Measurements from ENCODE around the gene OR52N1.

OR52N1 gene

GRCh38 chr11:5791165-5791564 lies at the start of gene OR52N1:
OR52N1 (minus strand) TSS chr11:5791265; CDS start chr11:5788816, 2,449 bp downstream.
- no peak for DNase-seq (ENCODE audit: low spot score)

DNA sequence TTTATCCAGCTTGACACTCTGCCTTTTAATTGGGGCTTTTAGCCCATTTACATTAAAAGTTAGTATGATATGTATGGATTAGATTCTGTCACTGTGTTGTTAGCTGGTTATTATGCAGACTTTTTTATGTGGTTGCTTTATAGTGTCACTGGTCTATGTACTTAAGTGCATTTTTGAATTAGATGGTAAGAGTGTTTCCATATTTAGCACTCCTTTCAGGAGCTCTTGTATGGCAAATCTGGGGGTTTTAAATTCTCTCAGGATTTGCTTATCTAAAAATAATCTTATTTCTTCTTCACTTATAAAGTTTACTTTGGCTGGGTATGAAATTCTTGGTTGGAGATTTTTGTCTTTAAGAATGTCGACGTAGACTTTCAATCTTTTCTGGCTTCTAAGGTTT lies 46.6 kb upstream of the OR52N1 start:
- no peak for DNase-seq (ENCODE audit: low spot score)

- DNase-seq (ENCODE audit: low spot score) = no peak
Measured at GRCh38 chr11:5833446-5833845, 42.4 kb upstream of the OR52N1 start.

GRCh38 chr11:5831196-5831829 lies 40.2 kb upstream of the OR52N1 start:
- no peak for DNase-seq (ENCODE audit: low spot score)

- DNase-seq (ENCODE audit: low spot score) = no peak
Measured at GRCh38 chr11:5818245-5818886, 27.3 kb upstream of the OR52N1 start.

DNA sequence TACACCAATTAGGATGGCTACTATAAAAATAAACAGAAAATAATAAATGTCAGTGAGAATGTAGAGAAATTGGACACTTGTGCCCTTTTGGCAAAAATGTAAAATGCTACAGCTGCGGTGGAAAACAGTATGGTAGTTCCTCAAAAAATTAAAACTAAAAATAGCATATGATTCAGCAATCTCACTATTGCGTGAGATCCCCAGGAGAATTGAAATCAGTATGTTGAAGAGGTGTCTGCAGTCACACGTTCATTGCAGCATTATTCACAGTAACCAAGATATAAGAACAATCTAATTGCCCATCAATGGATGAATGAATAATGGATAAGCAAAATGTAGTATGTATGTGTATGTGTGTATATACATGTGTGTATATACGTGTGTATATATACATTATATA lies 24.5 kb upstream of the OR52N1 start:
- no peak for DNase-seq (ENCODE audit: low spot score)

DNA sequence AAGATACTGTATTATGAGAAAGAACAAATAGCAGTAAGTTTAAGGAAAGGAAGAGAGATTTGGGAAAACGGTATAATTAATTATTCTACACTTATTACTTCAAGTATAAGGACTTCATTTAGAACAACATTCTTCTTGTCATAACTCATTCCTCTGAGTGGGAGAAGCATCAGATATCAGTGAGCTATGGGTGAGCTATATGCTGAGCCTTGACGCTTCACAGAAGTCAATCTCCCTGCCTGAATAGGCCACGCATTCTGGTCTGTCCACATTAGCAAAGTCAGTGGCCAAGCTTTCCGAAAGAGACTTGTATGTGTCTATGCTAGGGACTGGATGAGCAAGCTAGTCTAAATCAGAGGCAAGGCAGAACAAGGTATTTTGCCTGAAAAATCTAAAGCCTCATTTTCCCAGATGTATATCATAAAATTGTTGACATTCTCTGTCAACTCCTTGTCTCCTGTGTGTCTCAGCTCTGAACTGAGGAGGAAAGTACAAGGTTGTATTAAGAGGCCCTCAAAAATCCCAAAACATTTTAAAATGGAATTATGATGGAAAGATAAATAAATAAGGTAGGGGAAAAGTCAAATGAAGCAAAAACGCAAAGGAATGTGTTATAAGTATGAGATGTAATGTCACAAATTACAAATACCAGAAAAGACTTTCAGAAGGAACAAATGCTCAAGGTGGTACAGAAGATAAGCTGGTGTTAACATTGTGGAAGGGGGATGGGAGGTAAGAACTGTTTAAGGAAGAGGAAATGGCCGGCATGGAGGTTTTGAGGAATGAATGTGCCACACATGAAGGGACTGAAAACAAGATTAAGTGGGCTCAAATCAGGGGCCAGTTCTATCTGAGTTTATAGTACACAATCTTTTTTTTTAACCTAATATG lies 19.1 kb upstream of the OR52N1 start:
- DNase-seq (ENCODE audit: low spot score) = no peak

DNA sequence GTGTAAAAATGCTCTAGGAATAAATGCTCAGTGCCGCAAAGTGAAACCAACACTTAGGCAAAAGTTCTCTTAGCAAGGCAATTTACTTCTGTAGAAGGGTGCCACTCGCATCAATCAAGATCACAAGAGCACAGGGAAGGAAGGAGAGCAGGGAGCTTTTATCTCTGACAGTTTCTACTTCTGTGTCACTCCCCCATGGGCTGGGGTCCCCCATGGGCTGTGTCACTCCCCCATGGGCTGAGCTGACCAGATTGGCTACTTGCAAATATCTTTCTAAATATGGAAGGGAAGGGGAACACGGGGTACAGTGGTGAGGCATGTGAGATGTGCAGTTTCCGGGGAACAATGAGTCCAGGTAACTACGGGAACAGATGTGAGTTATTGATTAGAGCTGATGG lies 18.1 kb upstream of the OR52N1 start:
- no peak for DNase-seq (ENCODE audit: low spot score)

DNA sequence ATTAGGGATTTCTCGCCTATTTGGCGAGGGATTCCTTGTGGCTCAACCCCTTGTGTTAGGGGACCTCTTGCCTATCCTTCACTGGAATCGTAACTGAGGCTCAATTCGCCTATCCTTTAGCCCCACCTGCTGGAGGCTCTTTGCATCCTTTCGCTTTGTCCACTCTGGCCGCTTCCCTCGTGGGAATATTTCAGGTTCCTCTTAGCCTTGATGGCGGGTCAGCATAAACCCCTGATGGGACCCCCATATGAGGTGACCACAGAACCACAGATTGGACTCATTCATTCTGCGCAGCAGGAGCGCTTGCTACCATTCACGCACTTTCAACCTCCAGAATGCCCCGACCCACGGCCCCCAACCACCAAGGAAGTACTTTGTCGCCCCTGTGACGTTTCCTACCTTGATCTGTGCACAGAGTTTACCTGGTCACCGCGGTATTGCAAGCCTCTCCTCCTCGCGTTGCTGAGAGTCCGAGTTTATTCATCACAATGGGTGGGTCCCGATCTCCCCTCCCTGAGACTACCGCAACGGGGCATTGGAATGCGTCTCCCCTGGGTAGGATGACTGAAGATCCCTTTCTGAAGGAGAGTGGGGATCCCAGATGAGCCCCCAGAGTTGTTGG lies 17.5 kb upstream of the OR52N1 start, which contains the start of gene OR52N2:
TSS of gene OR52N2 (plus strand) at position 425 of the 622 bp plus-strand sequence. CDS start 11,412 bp downstream, outside the sequence.
- peak; percentile 63 for DNase-seq (ENCODE audit: low spot score)

GRCh38 chr11:5807580-5807979 lies 16.5 kb upstream of the OR52N1 start:
- DNase-seq (ENCODE audit: low spot score) = no peak

GRCh38 chr11:5803982-5804381 lies 12.9 kb upstream of the OR52N1 start:
- no peak for DNase-seq (ENCODE audit: low spot score)

DNA sequence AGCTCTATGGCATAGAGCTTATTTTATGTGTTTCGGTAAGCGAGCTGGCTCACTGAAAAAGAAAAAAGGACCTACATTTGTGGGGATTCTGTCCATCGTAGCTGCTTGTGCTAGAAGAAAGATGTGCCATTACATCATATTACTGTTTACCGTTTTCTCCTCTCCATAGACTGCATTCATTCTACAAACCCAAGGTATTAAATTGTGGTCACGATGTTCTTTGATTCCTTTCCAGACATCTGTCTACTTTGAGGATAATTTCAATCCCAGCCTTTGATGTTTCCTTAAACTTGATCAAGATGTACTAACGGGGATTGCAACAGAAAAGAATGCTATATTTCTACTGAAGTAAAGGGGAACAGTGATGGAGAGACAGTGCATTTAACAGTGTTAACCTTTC lies 5.5 kb upstream of the OR52N1 start:
- no peak for DNase-seq (ENCODE audit: low spot score)

- no peak for DNase-seq (ENCODE audit: low spot score)
Measured at GRCh38 chr11:5783255-5783654, 7.8 kb downstream of the OR52N1 start, which contains the start of gene OR52N5. OR52N5 (minus strand) TSS chr11:5783355; CDS start chr11:5778634, 4,721 bp downstream.

- DNase-seq (ENCODE audit: low spot score) = no peak
Measured at GRCh38 chr11:5767056-5767455, 24.0 kb downstream of the OR52N1 start.

DNA sequence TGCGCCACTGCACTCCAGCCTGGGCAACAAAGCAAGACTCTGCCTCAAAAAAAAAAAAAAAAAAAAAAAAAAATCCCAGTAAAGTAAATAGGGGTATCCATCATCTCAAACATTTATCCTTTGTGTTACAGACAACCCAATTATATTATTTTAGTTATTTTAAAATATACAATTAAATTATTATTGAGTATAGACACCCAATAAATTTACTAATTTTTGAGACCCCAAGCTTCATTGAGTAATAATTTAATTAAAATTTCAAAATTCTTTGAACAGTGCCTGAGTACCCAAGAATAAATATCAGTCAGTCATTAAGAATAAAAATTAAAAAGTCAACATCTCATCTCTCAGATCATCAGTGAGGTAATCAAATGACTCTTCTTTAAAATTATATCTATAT lies 37.1 kb downstream of the OR52N1 start, which contains the start of gene OR52N4:
TSS of gene OR52N4 (plus strand) at position 301 of the 400 bp plus-strand sequence. CDS start 498 bp downstream, outside the sequence.
- DNase-seq (ENCODE audit: low spot score) = no peak

GRCh38 chr11:5749836-5750235 lies 41.2 kb downstream of the OR52N1 start:
- no peak for DNase-seq (ENCODE audit: low spot score)

DNA sequence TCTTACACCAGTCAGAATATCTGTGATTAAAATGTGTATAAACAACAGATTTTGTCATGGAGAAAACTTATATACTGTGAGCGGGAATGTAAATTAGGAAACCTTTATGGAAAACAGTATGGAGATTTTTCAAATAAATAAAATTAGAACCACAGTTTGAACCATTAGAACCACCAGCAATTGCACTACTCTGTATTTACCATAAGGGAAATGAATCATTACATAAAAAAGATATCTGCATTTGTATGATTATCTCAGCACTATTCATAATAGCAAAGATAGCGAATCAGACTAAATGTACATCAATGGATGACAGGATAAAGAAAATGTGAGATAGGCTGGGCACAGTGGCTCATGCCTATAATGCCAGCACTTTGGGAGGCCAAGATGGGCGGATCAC lies 44.5 kb downstream of the OR52N1 start:
- DNase-seq (ENCODE audit: low spot score) = no peak

GRCh38 chr11:5738431-5738830 lies 52.6 kb downstream of the OR52N1 start:
- DNase-seq (ENCODE audit: low spot score) = no peak

DNA sequence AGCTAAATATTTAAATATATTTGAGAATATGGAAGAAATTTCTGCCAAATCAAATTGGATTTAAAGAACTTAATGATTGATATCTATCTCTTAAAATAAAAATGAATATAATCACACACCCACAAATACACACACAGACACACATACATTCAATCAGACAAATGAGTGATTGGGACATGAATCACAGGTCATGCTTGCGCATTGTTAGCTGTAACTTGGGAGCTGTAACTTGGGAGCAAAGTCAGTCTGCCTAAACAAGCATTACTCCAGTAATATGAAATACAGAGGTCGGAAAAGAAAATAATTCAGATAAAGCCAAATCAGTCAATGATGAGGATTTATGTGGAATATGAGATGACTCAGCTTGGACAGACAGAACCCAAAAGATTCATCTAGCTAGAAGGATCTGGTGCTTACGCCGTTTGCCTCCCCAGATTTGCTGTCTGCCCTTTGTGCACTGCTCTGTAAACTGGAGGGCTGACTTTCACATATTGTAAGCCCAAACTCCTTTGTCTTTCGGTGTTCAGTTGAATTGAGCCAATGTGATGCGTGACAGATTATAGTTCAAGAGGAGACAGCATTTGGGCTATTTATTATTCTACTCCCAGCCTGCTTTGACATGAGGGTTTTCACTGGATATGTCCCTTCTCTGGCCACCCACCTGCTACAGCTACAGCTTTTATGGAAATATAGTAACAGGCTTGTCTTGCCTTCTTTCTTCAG lies 53.2 kb downstream of the OR52N1 start:
- no peak for DNase-seq (ENCODE audit: low spot score)

GRCh38 chr11:5737091-5737490 lies 54.0 kb downstream of the OR52N1 start:
- DNase-seq (ENCODE audit: low spot score) = no peak

Measured in CD4-positive, alpha-beta T cell treated with Interleukin-6 at 100 ng/mL for 8 hours (primary cell).